ENCODE measurements around the gene RANGAP1.

GRCh38 chr22:41256254-41257253 lies 29.4 kb downstream of the RANGAP1 start:
- TF ChIP-seq EP300 (IDR thresholded peaks at IDR 0.05) (no peak), CTCF (IDR thresholded peaks at IDR 0.05) (no peak)
